PC-3 (cell line): ENCODE measurements around the gene BEX5.
A peak's percentile ranks its signal among the peaks of the same experiment; 100 is the strongest.

Experiments used
- EZH2 ChIP-seq: fragments of 300-600 bp; sonication (generic); IDR thresholded peaks from one replicate; pipeline ENCODE4 v1.6.1; 2017; ENCODE audit warnings: antibody characterized with exemption, mild to moderate bottlenecking, low read length; ENCODE audit not compliant: unreplicated experiment
- EZH2phosphoT487 ChIP-seq: fragments of 300-600 bp; sonication (generic); IDR thresholded peaks from 2 replicates; pipeline ENCODE4 v1.6.1; 2018; ENCODE audit warnings: mild to moderate bottlenecking, antibody characterized with exemption, low read length, borderline replicate concordance
- TF ChIP-seq, protein P1 (sequence below): fragments of 300-600 bp; sonication (generic); conservative IDR thresholded peaks from 2 replicates; pipeline ENCODE4 v1.5.1; 2017; ENCODE audit warnings: antibody characterized with exemption, low read depth, mild to moderate bottlenecking, low read length

DNA sequence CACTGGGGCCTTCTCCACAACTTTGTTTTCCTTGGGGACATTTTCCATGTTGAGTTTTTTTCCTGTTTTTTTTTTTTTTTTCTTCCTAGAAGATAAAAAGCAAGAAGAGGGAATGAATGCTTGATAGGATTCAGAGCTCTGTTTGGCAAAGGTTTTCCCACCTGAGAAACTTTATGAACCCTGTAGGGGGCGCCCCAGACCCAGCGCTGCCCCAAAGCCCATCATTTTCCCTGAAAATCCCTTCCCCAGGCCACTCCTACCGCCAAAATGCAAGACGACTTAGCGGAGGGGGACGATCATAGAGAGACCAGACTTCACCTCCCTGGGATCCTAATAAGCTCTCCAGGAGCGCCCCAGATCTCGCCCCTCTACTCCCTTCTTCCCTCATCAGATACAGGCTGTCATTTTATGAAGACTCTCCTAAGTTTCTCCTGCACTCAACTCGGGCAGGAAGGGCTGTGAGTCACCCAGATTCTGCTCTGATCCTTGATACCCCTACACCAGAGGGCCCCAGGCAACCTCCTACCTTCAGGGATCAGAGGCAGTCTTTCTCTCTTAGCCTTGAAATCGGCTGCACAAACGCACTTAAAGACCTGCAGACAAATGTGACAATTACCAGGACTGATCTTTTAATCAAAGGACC lies 1.4 kb downstream of the BEX5 start:
- no peak for TF ChIP-seq EZH2
- TF ChIP-seq, protein P1, sequence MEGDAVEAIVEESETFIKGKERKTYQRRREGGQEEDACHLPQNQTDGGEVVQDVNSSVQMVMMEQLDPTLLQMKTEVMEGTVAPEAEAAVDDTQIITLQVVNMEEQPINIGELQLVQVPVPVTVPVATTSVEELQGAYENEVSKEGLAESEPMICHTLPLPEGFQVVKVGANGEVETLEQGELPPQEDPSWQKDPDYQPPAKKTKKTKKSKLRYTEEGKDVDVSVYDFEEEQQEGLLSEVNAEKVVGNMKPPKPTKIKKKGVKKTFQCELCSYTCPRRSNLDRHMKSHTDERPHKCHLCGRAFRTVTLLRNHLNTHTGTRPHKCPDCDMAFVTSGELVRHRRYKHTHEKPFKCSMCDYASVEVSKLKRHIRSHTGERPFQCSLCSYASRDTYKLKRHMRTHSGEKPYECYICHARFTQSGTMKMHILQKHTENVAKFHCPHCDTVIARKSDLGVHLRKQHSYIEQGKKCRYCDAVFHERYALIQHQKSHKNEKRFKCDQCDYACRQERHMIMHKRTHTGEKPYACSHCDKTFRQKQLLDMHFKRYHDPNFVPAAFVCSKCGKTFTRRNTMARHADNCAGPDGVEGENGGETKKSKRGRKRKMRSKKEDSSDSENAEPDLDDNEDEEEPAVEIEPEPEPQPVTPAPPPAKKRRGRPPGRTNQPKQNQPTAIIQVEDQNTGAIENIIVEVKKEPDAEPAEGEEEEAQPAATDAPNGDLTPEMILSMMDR: peak; percentile 39; the same call in 1 of the 2 replicates
- TF ChIP-seq EZH2phosphoT487: no peak
